CD1c-positive myeloid dendritic cell (primary cell): ENCODE data around the gene TCAIM.

Experiments
- DNase-seq: peaks from one replicate; pipeline ENCODE4 v3.0.0-alpha.2; 2016; ENCODE audit errors: extremely low spot score

The TCAIM gene

GRCh38 chr3:44444896-44445691 lies 106.5 kb downstream of the TCAIM start:
- no peak for DNase-seq

GRCh38 chr3:44445786-44446185 lies 107.2 kb downstream of the TCAIM start:
- no peak for DNase-seq

- DNase-seq = no peak
These were observed 108.4 kb downstream of the TCAIM start for GRCh38 chr3:44446929-44447328.

- DNase-seq = no peak
These were observed 112.9 kb downstream of the TCAIM start for GRCh38 chr3:44451441-44451840.

- no peak for DNase-seq
These were observed 115.7 kb downstream of the TCAIM start for GRCh38 chr3:44454258-44454657.

GRCh38 chr3:44455318-44455717 lies 116.8 kb downstream of the TCAIM start:
- DNase-seq = no peak
